ENCODE data around the gene PEX6. TPM values are rescaled to one million over a fixed set of nuclear protein-coding genes. Genes with fewer than 3 reads are reported as not detected.

The PEX6 gene
- total and polyA plus RNA-seq, 2 of the 13 experiments (the other 11 are each of a cell fraction or from before 2014, with no cell fraction given) = 5.1 to 6.7 TPM

DNA sequence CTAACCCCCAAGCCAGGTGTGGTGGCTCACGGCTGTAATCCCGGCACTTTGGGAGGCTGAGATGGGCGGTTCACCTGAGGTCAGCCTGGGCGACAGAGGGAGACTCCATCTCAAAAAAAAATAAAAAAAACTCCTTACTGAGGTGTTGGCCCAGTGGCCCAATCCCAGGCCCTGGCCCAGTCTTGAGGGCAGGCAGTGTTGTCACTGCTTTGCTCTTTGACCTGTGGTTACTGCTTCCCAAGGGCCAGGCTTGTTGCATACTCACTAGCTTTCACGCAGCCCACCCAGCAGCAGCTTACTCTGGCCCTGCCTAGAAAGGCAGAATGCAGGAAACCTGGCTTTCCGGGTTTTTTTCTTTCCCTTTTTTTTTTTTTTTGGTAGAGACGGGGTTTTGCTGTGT lies 36.5 kb downstream of the PEX6 start (continued):
- TF ChIP-seq, protein P1, sequence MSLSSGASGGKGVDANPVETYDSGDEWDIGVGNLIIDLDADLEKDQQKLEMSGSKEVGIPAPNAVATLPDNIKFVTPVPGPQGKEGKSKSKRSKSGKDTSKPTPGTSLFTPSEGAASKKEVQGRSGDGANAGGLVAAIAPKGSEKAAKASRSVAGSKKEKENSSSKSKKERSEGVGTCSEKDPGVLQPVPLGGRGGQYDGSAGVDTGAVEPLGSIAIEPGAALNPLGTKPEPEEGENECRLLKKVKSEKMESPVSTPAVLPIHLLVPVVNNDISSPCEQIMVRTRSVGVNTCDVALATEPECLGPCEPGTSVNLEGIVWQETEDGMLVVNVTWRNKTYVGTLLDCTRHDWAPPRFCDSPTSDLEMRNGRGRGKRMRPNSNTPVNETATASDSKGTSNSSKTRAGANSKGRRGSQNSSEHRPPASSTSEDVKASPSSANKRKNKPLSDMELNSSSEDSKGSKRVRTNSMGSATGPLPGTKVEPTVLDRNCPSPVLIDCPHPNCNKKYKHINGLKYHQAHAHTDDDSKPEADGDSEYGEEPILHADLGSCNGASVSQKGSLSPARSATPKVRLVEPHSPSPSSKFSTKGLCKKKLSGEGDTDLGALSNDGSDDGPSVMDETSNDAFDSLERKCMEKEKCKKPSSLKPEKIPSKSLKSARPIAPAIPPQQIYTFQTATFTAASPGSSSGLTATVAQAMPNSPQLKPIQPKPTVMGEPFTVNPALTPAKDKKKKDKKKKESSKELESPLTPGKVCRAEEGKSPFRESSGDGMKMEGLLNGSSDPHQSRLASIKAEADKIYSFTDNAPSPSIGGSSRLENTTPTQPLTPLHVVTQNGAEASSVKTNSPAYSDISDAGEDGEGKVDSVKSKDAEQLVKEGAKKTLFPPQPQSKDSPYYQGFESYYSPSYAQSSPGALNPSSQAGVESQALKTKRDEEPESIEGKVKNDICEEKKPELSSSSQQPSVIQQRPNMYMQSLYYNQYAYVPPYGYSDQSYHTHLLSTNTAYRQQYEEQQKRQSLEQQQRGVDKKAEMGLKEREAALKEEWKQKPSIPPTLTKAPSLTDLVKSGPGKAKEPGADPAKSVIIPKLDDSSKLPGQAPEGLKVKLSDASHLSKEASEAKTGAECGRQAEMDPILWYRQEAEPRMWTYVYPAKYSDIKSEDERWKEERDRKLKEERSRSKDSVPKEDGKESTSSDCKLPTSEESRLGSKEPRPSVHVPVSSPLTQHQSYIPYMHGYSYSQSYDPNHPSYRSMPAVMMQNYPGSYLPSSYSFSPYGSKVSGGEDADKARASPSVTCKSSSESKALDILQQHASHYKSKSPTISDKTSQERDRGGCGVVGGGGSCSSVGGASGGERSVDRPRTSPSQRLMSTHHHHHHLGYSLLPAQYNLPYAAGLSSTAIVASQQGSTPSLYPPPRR (CRISPR knock-in tag; IDR thresholded peaks at IDR 0.05; ENCODE audit: borderline replicate concordance) = no peak
- TF ChIP-seq ZNF17 (CRISPR knock-in tag; IDR thresholded peaks at IDR 0.05) (no peak), ZNF136 (CRISPR knock-in tag; IDR thresholded peaks at IDR 0.05; ENCODE audit: low read depth) (no peak), CENPX (CRISPR knock-in tag; IDR thresholded peaks at IDR 0.05) (no peak), DNMT3B (CRISPR knock-in tag; conservative IDR thresholded peaks at IDR 0.05) (no peak), ZNF670 (CRISPR knock-in tag; IDR thresholded peaks at IDR 0.05; ENCODE audit: borderline replicate concordance) (no peak), ZSCAN21 (CRISPR knock-in tag; IDR thresholded peaks at IDR 0.05; ENCODE audit: borderline replicate concordance) (no peak), ZZZ3 (CRISPR knock-in tag; IDR thresholded peaks at IDR 0.05; ENCODE audit: borderline replicate concordance) (no peak), MXD4 (CRISPR knock-in tag; IDR thresholded peaks at IDR 0.05) (no peak), MTF1 (CRISPR knock-in tag; IDR thresholded peaks at IDR 0.05) (no peak), KAT8 (CRISPR knock-in tag; IDR thresholded peaks at IDR 0.05) (no peak), ZNF598 (CRISPR knock-in tag; IDR thresholded peaks at IDR 0.05; ENCODE audit: borderline replicate concordance) (no peak), RBM39 (IDR thresholded peaks at IDR 0.05; ENCODE audit: low read depth, low read length, poor library complexity, severe bottlenecking) (no peak), SIN3A (IDR thresholded peaks at IDR 0.05; ENCODE audit: borderline replicate concordance, low read depth, low read length) (no peak), XRCC5 (optimal IDR thresholded peaks at IDR 0.05; ENCODE audit: low read length) (no peak), SMYD3 (CRISPR knock-in tag; IDR thresholded peaks at IDR 0.05) (no peak), FOXJ3 (CRISPR knock-in tag; IDR thresholded peaks at IDR 0.05; ENCODE audit: borderline replicate concordance) (no peak)
- TF ChIP-seq, protein P2, sequence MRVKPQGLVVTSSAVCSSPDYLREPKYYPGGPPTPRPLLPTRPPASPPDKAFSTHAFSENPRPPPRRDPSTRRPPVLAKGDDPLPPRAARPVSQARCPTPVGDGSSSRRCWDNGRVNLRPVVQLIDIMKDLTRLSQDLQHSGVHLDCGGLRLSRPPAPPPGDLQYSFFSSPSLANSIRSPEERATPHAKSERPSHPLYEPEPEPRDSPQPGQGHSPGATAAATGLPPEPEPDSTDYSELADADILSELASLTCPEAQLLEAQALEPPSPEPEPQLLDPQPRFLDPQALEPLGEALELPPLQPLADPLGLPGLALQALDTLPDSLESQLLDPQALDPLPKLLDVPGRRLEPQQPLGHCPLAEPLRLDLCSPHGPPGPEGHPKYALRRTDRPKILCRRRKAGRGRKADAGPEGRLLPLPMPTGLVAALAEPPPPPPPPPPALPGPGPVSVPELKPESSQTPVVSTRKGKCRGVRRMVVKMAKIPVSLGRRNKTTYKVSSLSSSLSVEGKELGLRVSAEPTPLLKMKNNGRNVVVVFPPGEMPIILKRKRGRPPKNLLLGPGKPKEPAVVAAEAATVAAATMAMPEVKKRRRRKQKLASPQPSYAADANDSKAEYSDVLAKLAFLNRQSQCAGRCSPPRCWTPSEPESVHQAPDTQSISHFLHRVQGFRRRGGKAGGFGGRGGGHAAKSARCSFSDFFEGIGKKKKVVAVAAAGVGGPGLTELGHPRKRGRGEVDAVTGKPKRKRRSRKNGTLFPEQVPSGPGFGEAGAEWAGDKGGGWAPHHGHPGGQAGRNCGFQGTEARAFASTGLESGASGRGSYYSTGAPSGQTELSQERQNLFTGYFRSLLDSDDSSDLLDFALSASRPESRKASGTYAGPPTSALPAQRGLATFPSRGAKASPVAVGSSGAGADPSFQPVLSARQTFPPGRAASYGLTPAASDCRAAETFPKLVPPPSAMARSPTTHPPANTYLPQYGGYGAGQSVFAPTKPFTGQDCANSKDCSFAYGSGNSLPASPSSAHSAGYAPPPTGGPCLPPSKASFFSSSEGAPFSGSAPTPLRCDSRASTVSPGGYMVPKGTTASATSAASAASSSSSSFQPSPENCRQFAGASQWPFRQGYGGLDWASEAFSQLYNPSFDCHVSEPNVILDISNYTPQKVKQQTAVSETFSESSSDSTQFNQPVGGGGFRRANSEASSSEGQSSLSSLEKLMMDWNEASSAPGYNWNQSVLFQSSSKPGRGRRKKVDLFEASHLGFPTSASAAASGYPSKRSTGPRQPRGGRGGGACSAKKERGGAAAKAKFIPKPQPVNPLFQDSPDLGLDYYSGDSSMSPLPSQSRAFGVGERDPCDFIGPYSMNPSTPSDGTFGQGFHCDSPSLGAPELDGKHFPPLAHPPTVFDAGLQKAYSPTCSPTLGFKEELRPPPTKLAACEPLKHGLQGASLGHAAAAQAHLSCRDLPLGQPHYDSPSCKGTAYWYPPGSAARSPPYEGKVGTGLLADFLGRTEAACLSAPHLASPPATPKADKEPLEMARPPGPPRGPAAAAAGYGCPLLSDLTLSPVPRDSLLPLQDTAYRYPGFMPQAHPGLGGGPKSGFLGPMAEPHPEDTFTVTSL (CRISPR knock-in tag; IDR thresholded peaks at IDR 0.05; ENCODE audit: borderline replicate concordance) = no peak
- TF ChIP-seq, protein P3, sequence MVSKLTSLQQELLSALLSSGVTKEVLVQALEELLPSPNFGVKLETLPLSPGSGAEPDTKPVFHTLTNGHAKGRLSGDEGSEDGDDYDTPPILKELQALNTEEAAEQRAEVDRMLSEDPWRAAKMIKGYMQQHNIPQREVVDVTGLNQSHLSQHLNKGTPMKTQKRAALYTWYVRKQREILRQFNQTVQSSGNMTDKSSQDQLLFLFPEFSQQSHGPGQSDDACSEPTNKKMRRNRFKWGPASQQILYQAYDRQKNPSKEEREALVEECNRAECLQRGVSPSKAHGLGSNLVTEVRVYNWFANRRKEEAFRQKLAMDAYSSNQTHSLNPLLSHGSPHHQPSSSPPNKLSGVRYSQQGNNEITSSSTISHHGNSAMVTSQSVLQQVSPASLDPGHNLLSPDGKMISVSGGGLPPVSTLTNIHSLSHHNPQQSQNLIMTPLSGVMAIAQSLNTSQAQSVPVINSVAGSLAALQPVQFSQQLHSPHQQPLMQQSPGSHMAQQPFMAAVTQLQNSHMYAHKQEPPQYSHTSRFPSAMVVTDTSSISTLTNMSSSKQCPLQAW (CRISPR knock-in tag; IDR thresholded peaks at IDR 0.05) = no peak

Measured in HepG2 (cell line).